MM.1S (cell line): ENCODE data around the gene PHLDB2.

Experiments used
- DNase-seq: peaks from one replicate; pipeline ENCODE4 v3.0.0-alpha.2; 2015
- H2AFZ ChIP-seq: fragments of 300-600 bp; sonication (generic); 2 replicates; pipeline ENCODE4 v1.6.0; 2016; ENCODE audit warnings: antibody characterized with exemption, low read length
- H3F3A ChIP-seq: fragments of 300-600 bp; sonication (generic); 2 replicates; pipeline ENCODE4 v1.6.1; 2016; ENCODE audit warnings: mild to moderate bottlenecking, antibody characterized with exemption, low read length, moderate library complexity, mixed read lengths; ENCODE audit not compliant: insufficient read depth
- H3K27ac ChIP-seq: fragments of 300-600 bp; sonication (generic); 2 replicates; pipeline ENCODE4 v1.5.1; 2016; ENCODE audit warnings: mild to moderate bottlenecking, low read length
- H3K27me3 ChIP-seq: fragments of 300-600 bp; sonication (generic); replicated peaks from 2 replicates; pipeline ENCODE4 v1.6.0; 2016; ENCODE audit warnings: low read length; ENCODE audit not compliant: insufficient read depth
- H3K36me3 ChIP-seq: fragments of 300-600 bp; sonication (generic); replicated peaks from 2 replicates; pipeline ENCODE4 v1.6.1; 2016; ENCODE audit warnings: mild to moderate bottlenecking, low read length, mixed read lengths; ENCODE audit not compliant: insufficient read depth
- H3K4me1 ChIP-seq: fragments of 300-600 bp; sonication (generic); 2 replicates; pipeline ENCODE4 v1.6.1; 2016; ENCODE audit warnings: low read length, mixed read lengths
- H3K4me2 ChIP-seq: fragments of 300-600 bp; sonication (generic); 2 replicates; pipeline ENCODE4 v1.6.0; 2016; ENCODE audit warnings: low read depth, low read length
- H3K4me3 ChIP-seq: fragments of 300-600 bp; sonication (generic); 2 replicates; pipeline ENCODE4 v1.5.1; 2016; ENCODE audit warnings: low read length, mixed read lengths
- H3K79me2 ChIP-seq: fragments of 300-600 bp; sonication (generic); 2 replicates; pipeline ENCODE4 v1.6.1; 2016; ENCODE audit warnings: mixed run types, low read length, mixed read lengths
- H3K9ac ChIP-seq: fragments of 300-600 bp; sonication (generic); 2 replicates; pipeline ENCODE4 v1.6.1; 2016; ENCODE audit warnings: low read length, mixed read lengths
- H3K9me2 ChIP-seq: fragments of 300-600 bp; sonication (generic); replicated peaks from 2 replicates; pipeline ENCODE4 v1.6.1; 2016; ENCODE audit warnings: mild to moderate bottlenecking, low read length, mixed read lengths; ENCODE audit not compliant: insufficient read depth
- H3K9me3 ChIP-seq: fragments of 300-600 bp; sonication (generic); replicated peaks from 2 replicates; pipeline ENCODE4 v1.6.1; 2016; ENCODE audit warnings: mild to moderate bottlenecking, low read length, mixed read lengths; ENCODE audit not compliant: insufficient read depth
- H4K20me1 ChIP-seq: fragments of 300-600 bp; sonication (generic); 2 replicates; pipeline ENCODE4 v1.6.1; 2016; ENCODE audit warnings: mild to moderate bottlenecking, low read length, moderate library complexity, mixed read lengths; ENCODE audit not compliant: insufficient read depth
- EZH2 ChIP-seq: fragments of 300-600 bp; sonication (generic); optimal IDR thresholded peaks from 2 replicates; pipeline ENCODE3; 2017; ENCODE audit warnings: low read depth, mild to moderate bottlenecking, antibody characterized with exemption, low read length, mixed read lengths
- EZH2phosphoT487 ChIP-seq: fragments of 300-600 bp; sonication (generic); IDR thresholded peaks from 2 replicates; pipeline ENCODE4 v1.6.1; 2018; ENCODE audit warnings: antibody characterized with exemption, low read length
- TF ChIP-seq, protein P1 (sequence below): fragments of 300-600 bp; sonication (generic); IDR thresholded peaks from 2 replicates; pipeline ENCODE4 v1.5.1; 2016; ENCODE audit warnings: antibody characterized with exemption, low read length, mixed read lengths

The PHLDB2 gene

GRCh38 chr3:111952866-111953450, 93.9 kb downstream of the PHLDB2 start:
- Histone ChIP-seq H3K9me2 (no peaks in the 10 kb centered on the region), H4K20me1 (no peaks in the 10 kb centered on the region), H2AFZ (no peak overlapping the region), H3K27ac (no peak overlapping the region), H3F3A (no peaks in the 10 kb centered on the region), H3K36me3 (no peaks in the 10 kb centered on the region), H3K4me3 (no peak overlapping the region), H3K79me2 (no peaks in the 10 kb centered on the region), H3K27me3 (no peaks in the 10 kb centered on the region), H3K9me3 (no peaks in the 10 kb centered on the region), H3K4me1 (no peaks in the 10 kb centered on the region), H3K9ac (no peak overlapping the region), H3K4me2 (no peak overlapping the region)
- DNase-seq, result no peak
- TF ChIP-seq EZH2phosphoT487, result no peak
- TF ChIP-seq EZH2, result no peak
- TF ChIP-seq, protein P1, sequence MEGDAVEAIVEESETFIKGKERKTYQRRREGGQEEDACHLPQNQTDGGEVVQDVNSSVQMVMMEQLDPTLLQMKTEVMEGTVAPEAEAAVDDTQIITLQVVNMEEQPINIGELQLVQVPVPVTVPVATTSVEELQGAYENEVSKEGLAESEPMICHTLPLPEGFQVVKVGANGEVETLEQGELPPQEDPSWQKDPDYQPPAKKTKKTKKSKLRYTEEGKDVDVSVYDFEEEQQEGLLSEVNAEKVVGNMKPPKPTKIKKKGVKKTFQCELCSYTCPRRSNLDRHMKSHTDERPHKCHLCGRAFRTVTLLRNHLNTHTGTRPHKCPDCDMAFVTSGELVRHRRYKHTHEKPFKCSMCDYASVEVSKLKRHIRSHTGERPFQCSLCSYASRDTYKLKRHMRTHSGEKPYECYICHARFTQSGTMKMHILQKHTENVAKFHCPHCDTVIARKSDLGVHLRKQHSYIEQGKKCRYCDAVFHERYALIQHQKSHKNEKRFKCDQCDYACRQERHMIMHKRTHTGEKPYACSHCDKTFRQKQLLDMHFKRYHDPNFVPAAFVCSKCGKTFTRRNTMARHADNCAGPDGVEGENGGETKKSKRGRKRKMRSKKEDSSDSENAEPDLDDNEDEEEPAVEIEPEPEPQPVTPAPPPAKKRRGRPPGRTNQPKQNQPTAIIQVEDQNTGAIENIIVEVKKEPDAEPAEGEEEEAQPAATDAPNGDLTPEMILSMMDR, result no peak

DNA sequence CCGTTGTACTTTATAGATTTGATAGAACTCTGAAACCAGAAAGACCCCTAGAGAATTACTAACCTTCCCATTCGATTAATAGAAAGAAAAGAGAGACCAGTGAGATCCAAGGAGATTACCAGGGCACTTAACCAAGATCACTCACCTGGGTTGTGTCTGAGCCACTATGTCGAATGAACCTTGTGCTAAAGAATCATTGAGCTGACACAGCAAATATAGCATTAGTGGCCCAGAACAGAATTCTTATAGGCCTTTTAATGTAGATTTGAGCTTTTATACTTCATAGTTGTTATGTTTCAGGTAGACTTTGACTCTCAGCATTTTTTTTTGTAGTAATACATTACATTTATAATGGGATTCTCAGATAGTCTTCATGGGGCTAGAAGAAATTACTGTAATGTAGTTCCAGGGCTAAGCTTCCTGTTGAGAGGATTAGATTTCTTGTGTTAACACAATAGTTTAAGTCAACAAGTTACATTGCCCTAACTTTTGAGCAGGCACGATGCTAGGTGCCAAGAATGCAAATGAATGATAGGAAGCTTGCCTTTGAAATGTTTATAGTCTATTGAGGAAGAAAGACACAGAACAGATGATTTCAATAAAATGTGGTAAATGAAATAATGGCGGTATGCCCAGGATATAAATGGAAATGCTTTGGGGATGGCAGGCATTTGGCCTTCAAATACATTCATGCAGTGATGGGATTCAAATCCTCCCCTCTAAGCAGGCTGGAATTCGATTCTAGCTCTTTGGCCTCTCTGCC, 95.3 kb downstream of the PHLDB2 start:
- Histone ChIP-seq H3K79me2 (no peaks in the 10 kb centered on the region), H3K4me2 (no peak overlapping the region), H3K36me3 (no peaks in the 10 kb centered on the region), H3K9me3 (no peaks in the 10 kb centered on the region), H3K4me1 (no peaks in the 10 kb centered on the region), H3K27ac (no peak overlapping the region), H2AFZ (no peak overlapping the region), H4K20me1 (no peaks in the 10 kb centered on the region), H3K9ac (no peak overlapping the region), H3K9me2 (no peaks in the 10 kb centered on the region), H3K4me3 (no peak overlapping the region), H3F3A (no peaks in the 10 kb centered on the region), H3K27me3 (no peaks in the 10 kb centered on the region)
- no peak for DNase-seq
- TF ChIP-seq EZH2 (no peak), EZH2phosphoT487 (no peak)
- TF ChIP-seq, protein P1, result no peak

- TF ChIP-seq, protein P1, result no peak
- no peak for TF ChIP-seq EZH2phosphoT487
- no peak for TF ChIP-seq EZH2
- H3K27me3 ChIP-seq, result no peaks in the 10 kb centered on the region
- no peak overlapping the region for H3K27ac ChIP-seq
- no peak overlapping the region for H3K4me2 ChIP-seq
- no peak overlapping the region for H2AFZ ChIP-seq
- no peaks in the 10 kb centered on the region for H3K9me3 ChIP-seq
- H3K4me3 ChIP-seq, result no peak overlapping the region
- DNase-seq, result no peak
- no peaks in the 10 kb centered on the region for H3K36me3 ChIP-seq
- no peaks in the 10 kb centered on the region for H3K4me1 ChIP-seq
- H3K9me2 ChIP-seq, result no peaks in the 10 kb centered on the region
- no peak overlapping the region for H3K9ac ChIP-seq
- no peaks in the 10 kb centered on the region for H4K20me1 ChIP-seq
- H3K79me2 ChIP-seq, result no peaks in the 10 kb centered on the region
- no peaks in the 10 kb centered on the region for H3F3A ChIP-seq
These were observed 96.8 kb downstream of the PHLDB2 start for GRCh38 chr3:111955876-111956275.
